Measurements from ENCODE around the gene RALGPS1.

RALGPS1 gene

GRCh38 chr9:127177231-127177630 is 262.6 kb downstream of the RALGPS1 start:
- Histone ChIP-seq H3K27me3 (ENCODE audit: insufficient read depth, low read length) (no peaks in the 10 kb centered on the region), H3K79me2 (ENCODE audit: control insufficient read depth, insufficient read depth, low read length, poor library complexity) (no peaks in the 10 kb centered on the region), H3K18ac (ENCODE audit: low read length) (no peak overlapping the region), H3K9ac (ENCODE audit: low read length) (no peak overlapping the region), H3K36me3 (ENCODE audit: control insufficient read depth in 1 of 2, insufficient read depth in 2 of 2, low read length in 2 of 2) (no peaks in the 10 kb centered on the region), H4K8ac (ENCODE audit: low read depth, low read length) (no peak overlapping the region), H3K9me3 (ENCODE audit: insufficient read depth, low read depth, low read length) (no peaks in the 10 kb centered on the region), H4K91ac (ENCODE audit: low read depth, low read length) (no peak overlapping the region), H3K4me1 (ENCODE audit: control insufficient read depth in 1 of 2, insufficient read depth in 2 of 2, low read length in 2 of 2) (peaks cover 2 to 9% of the 10 kb centered on the region in 2 experiments), H3K23ac (ENCODE audit: low read length) (no peak overlapping the region), H2BK120ac (ENCODE audit: insufficient read depth, low read length, poor library complexity) (no peak overlapping the region), H3K79me1 (ENCODE audit: low read length) (no peaks in the 10 kb centered on the region), H3K4me2 (ENCODE audit: low read length) (no peak overlapping the region), H2BK12ac (ENCODE audit: low read length) (no peak overlapping the region), H3K4ac (ENCODE audit: low read depth, low read length) (no peak overlapping the region), H2AK5ac (ENCODE audit: low read length) (no peak overlapping the region), H3K4me3 (ENCODE audit: low read depth, low read length) (no peak overlapping the region), H3K14ac (ENCODE audit: low read length) (no peak overlapping the region), H4K12ac (ENCODE audit: low read depth, low read length) (no peak overlapping the region), H2BK5ac (ENCODE audit: low read depth, low read length, poor library complexity) (no peak overlapping the region), H3K27ac (ENCODE audit: low read depth, low read length) (no peak overlapping the region), H2AFZ (ENCODE audit: insufficient read depth, low read length, poor library complexity) (no peak overlapping the region)
- DNase-seq: no peak
- no CpG with 5 or more reads among the region's 6 CpGs for WGBS (ENCODE audit: extremely low coverage, insufficient coverage, insufficient read length)

GRCh38 chr9:127177665-127178265 is 263.2 kb downstream of the RALGPS1 start:
- Histone ChIP-seq H2BK12ac (ENCODE audit: low read length) (no peak overlapping the region), H3K4me1 (ENCODE audit: control insufficient read depth in 1 of 2, insufficient read depth in 2 of 2, low read length in 2 of 2) (peaks cover 2 to 7% of the 10 kb centered on the region in 2 experiments), H3K9ac (ENCODE audit: low read length) (no peak overlapping the region), H2BK5ac (ENCODE audit: low read depth, low read length, poor library complexity) (no peak overlapping the region), H4K91ac (ENCODE audit: low read depth, low read length) (no peak overlapping the region), H3K18ac (ENCODE audit: low read length) (no peak overlapping the region), H2BK120ac (ENCODE audit: insufficient read depth, low read length, poor library complexity) (no peak overlapping the region), H3K36me3 (ENCODE audit: control insufficient read depth in 1 of 2, insufficient read depth in 2 of 2, low read length in 2 of 2) (no peaks in the 10 kb centered on the region), H3K4me3 (ENCODE audit: low read depth, low read length) (no peak overlapping the region), H3K79me2 (ENCODE audit: control insufficient read depth, insufficient read depth, low read length, poor library complexity) (no peaks in the 10 kb centered on the region), H3K27ac (ENCODE audit: low read depth, low read length) (no peak overlapping the region), H3K14ac (ENCODE audit: low read length) (no peak overlapping the region), H3K23ac (ENCODE audit: low read length) (no peak overlapping the region), H2AFZ (ENCODE audit: insufficient read depth, low read length, poor library complexity) (no peak overlapping the region), H3K4ac (ENCODE audit: low read depth, low read length) (no peak overlapping the region), H3K79me1 (ENCODE audit: low read length) (no peaks in the 10 kb centered on the region), H4K12ac (ENCODE audit: low read depth, low read length) (no peak overlapping the region), H3K4me2 (ENCODE audit: low read length) (no peak overlapping the region), H3K27me3 (ENCODE audit: insufficient read depth, low read length) (no peaks in the 10 kb centered on the region), H3K9me3 (ENCODE audit: insufficient read depth, low read depth, low read length) (no peaks in the 10 kb centered on the region), H2AK5ac (ENCODE audit: low read length) (no peak overlapping the region), H4K8ac (ENCODE audit: low read depth, low read length) (no peak overlapping the region)
- no peak for DNase-seq
- no CpG with 5 or more reads among the region's 3 CpGs for WGBS (ENCODE audit: extremely low coverage, insufficient coverage, insufficient read length)

- H3K27me3 ChIP-seq (ENCODE audit: insufficient read depth, low read length): no peaks in the 10 kb centered on the region
- H2AFZ ChIP-seq (ENCODE audit: insufficient read depth, low read length, poor library complexity): no peak overlapping the region
- no peak overlapping the region for H3K23ac ChIP-seq (ENCODE audit: low read length)
- H4K91ac ChIP-seq (ENCODE audit: low read depth, low read length): no peak overlapping the region
- H4K12ac ChIP-seq (ENCODE audit: low read depth, low read length): no peak overlapping the region
- H3K79me1 ChIP-seq (ENCODE audit: low read length): no peaks in the 10 kb centered on the region
- H4K8ac ChIP-seq (ENCODE audit: low read depth, low read length): no peak overlapping the region
- no peak overlapping the region for H2BK5ac ChIP-seq (ENCODE audit: low read depth, low read length, poor library complexity)
- no CpG with 5 or more reads among the region's 12 CpGs for WGBS (ENCODE audit: extremely low coverage, insufficient coverage, insufficient read length)
- no peak overlapping the region for H2AK5ac ChIP-seq (ENCODE audit: low read length)
- H2BK12ac ChIP-seq (ENCODE audit: low read length): no peak overlapping the region
- no peak overlapping the region for H3K27ac ChIP-seq (ENCODE audit: low read depth, low read length)
- no peak overlapping the region for H3K14ac ChIP-seq (ENCODE audit: low read length)
- H3K4me2 ChIP-seq (ENCODE audit: low read length): no peak overlapping the region
- no peaks in the 10 kb centered on the region for H3K36me3 ChIP-seq (ENCODE audit: control insufficient read depth in 1 of 2, insufficient read depth in 2 of 2, low read length in 2 of 2)
- DNase-seq: no peak
- no peak overlapping the region for H3K9ac ChIP-seq (ENCODE audit: low read length)
- no peak overlapping the region for H3K4me3 ChIP-seq (ENCODE audit: low read depth, low read length)
- peak overlapping the region; percentile 19 for H2BK120ac ChIP-seq (ENCODE audit: insufficient read depth, low read length, poor library complexity)
- H3K4ac ChIP-seq (ENCODE audit: low read depth, low read length): no peak overlapping the region
- no peaks in the 10 kb centered on the region for H3K79me2 ChIP-seq (ENCODE audit: control insufficient read depth, insufficient read depth, low read length, poor library complexity)
- no peaks in the 10 kb centered on the region for H3K9me3 ChIP-seq (ENCODE audit: insufficient read depth, low read depth, low read length)
- H3K18ac ChIP-seq (ENCODE audit: low read length): no peak overlapping the region
- H3K4me1 ChIP-seq (ENCODE audit: control insufficient read depth in 1 of 2, insufficient read depth in 2 of 2, low read length in 2 of 2): peaks cover 2 to 7% of the 10 kb centered on the region in 2 experiments
These were observed 264.4 kb downstream of the RALGPS1 start for GRCh38 chr9:127178686-127179632.

- no peak for DNase-seq
- Histone ChIP-seq H2BK120ac (ENCODE audit: insufficient read depth, low read length, poor library complexity) (no peak overlapping the region), H3K4ac (ENCODE audit: low read depth, low read length) (no peak overlapping the region), H3K18ac (ENCODE audit: low read length) (no peak overlapping the region), H2AFZ (ENCODE audit: insufficient read depth, low read length, poor library complexity) (no peak overlapping the region), H4K12ac (ENCODE audit: low read depth, low read length) (no peak overlapping the region), H3K4me3 (ENCODE audit: low read depth, low read length) (no peak overlapping the region), H2AK5ac (ENCODE audit: low read length) (no peak overlapping the region), H3K14ac (ENCODE audit: low read length) (no peak overlapping the region), H3K23ac (ENCODE audit: low read length) (no peak overlapping the region), H3K27ac (ENCODE audit: low read depth, low read length) (no peak overlapping the region), H3K79me2 (ENCODE audit: control insufficient read depth, insufficient read depth, low read length, poor library complexity) (no peaks in the 10 kb centered on the region), H2BK12ac (ENCODE audit: low read length) (no peak overlapping the region), H3K27me3 (ENCODE audit: insufficient read depth, low read length) (no peaks in the 10 kb centered on the region), H3K36me3 (ENCODE audit: control insufficient read depth in 1 of 2, insufficient read depth in 2 of 2, low read length in 2 of 2) (no peaks in the 10 kb centered on the region), H3K9ac (ENCODE audit: low read length) (no peak overlapping the region), H3K9me3 (ENCODE audit: insufficient read depth, low read depth, low read length) (no peaks in the 10 kb centered on the region), H2BK5ac (ENCODE audit: low read depth, low read length, poor library complexity) (no peak overlapping the region), H3K79me1 (ENCODE audit: low read length) (no peaks in the 10 kb centered on the region), H3K4me1 (ENCODE audit: control insufficient read depth in 1 of 2, insufficient read depth in 2 of 2, low read length in 2 of 2) (peaks cover 2 to 7% of the 10 kb centered on the region in 2 experiments), H4K91ac (ENCODE audit: low read depth, low read length) (no peak overlapping the region), H4K8ac (ENCODE audit: low read depth, low read length) (no peak overlapping the region), H3K4me2 (ENCODE audit: low read length) (no peak overlapping the region)
- WGBS (ENCODE audit: extremely low coverage, insufficient coverage, insufficient read length): no CpG with 5 or more reads among the region's 15 CpGs
These were observed 265.3 kb downstream of the RALGPS1 start for GRCh38 chr9:127179633-127180441.
